GM19452 (cell line): Measurements from ENCODE around the gene ZNF578.
"Not testable (repeated sequence)": the region's sequence is repeated elsewhere in the genome, so short reads cannot be mapped to it uniquely, and the experiment has no call there.

Source experiments
- ATAC-seq: cut with Tn5 transposase; IDR thresholded peaks from one replicate; pipeline ENCODE4 v1.9.1; 2021; ENCODE audit not compliant: unreplicated experiment

Gene ZNF578

GRCh38 chr19:52453324-52454094 is at the start of gene ZNF578:
Gene ZNF578 (plus strand): TSS chr19:52453553. CDS start chr19:52501846, 48,293 bp downstream.
- no peak for ATAC-seq

GRCh38 chr19:52410276-52410675 is 43.1 kb upstream of the ZNF578 start:
- no peak for ATAC-seq

DNA sequence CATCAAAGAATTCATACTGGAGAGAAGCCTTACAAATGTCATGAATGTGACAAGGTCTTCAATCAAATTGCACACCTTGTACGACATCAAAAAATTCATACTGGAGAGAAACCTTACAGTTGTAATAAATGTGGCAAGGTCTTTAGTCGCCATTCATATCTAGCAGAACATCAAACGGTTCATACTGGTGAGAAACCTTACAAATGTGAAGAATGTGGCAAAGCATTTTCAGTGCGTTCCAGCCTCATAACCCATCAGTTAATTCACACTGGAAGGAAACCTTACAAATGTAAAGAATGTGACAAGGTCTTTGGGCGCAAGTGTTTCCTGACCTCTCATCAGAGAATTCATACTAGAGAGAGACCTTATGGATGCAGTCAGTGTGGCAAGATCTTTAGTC is 37.6 kb upstream of the ZNF578 start:
- ATAC-seq: no peak

- ATAC-seq: no peak
Measured at GRCh38 chr19:52428937-52429336, 24.4 kb upstream of the ZNF578 start, which contains the start of gene ZNF534. Gene ZNF534 (plus strand): TSS chr19:52429148. CDS start chr19:52431475, 2,327 bp downstream.

DNA sequence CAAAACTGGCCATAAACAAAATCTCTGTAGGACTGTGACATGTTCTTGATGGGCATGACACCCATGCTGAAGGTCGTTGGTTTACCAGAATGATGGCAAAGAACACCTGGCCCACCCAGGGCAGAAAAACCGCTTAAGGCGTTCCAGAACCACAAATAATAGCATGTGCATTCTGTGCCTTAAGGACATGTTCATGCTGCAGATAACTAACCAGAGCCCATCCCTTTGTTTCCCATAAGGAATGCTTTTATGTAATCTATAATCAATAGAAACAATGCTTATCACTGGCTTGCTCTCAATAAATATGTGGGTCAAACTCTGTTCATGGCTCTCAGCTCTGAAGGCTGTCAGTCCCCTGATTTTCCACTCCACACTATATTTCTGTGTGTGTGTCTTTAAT is 11.2 kb upstream of the ZNF578 start:
- ATAC-seq: no peak

DNA sequence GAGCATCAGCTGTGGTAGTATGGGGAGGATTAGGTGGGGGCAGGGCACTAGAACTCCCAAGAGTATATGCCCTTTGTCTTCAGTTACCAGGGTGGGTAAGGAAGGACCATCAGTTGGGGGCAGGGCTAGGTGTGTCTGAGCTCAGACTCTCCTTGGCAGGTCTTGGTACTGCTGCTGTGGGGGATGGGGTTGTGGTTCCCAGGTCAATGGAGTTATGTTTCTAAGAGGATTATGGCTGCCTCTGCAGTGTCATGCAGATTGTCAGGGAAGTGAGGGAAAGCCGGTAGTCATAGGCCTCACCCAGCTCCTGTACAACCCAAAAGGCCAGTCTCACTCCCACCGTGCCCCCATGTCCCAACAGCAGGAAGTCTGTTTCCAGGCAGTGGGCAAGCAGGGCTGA is 8.8 kb upstream of the ZNF578 start:
- no peak for ATAC-seq

- no peak for ATAC-seq
Measured at GRCh38 chr19:52451241-52451640, 2.1 kb upstream of the ZNF578 start.

GRCh38 chr19:52464798-52465470 is 11.6 kb downstream of the ZNF578 start:
- ATAC-seq: no peak

GRCh38 chr19:52473655-52474350 is 20.4 kb downstream of the ZNF578 start:
- ATAC-seq: no peak

- ATAC-seq: no peak
Measured at GRCh38 chr19:52474351-52475127, 21.2 kb downstream of the ZNF578 start.

DNA sequence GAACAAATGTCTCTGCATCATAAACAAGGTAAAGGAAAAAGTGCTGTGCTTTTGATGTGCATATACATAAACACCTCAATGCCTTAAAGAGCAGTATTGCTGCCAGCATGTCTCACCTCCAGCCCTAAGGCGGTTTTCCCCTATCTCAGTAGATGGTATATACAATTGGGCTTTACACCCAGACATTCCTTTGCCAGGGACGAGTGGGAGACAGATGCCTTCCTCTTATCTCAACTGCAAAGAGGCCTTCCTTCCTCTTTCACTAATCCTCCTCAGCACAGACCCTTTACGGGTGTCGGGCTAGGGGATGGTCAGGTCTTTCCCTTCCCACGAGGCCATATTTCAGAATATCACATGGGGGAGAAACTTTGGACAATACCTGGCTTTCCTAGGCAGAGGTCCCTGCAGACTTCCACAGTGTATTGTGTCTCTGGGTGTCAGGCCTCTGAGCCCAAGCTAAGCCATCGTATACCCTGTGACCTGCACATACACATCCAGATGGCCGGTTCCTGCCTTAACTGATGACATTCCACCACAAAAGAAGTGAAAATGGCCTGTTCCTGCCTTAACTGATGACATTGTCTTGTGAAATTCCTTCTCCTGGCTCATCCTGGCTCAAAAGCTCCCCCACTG is 30.9 kb downstream of the ZNF578 start:
- ATAC-seq: not testable (repeated sequence)

- not testable (repeated sequence) for ATAC-seq
Measured at GRCh38 chr19:52485064-52485463, 31.7 kb downstream of the ZNF578 start.

DNA sequence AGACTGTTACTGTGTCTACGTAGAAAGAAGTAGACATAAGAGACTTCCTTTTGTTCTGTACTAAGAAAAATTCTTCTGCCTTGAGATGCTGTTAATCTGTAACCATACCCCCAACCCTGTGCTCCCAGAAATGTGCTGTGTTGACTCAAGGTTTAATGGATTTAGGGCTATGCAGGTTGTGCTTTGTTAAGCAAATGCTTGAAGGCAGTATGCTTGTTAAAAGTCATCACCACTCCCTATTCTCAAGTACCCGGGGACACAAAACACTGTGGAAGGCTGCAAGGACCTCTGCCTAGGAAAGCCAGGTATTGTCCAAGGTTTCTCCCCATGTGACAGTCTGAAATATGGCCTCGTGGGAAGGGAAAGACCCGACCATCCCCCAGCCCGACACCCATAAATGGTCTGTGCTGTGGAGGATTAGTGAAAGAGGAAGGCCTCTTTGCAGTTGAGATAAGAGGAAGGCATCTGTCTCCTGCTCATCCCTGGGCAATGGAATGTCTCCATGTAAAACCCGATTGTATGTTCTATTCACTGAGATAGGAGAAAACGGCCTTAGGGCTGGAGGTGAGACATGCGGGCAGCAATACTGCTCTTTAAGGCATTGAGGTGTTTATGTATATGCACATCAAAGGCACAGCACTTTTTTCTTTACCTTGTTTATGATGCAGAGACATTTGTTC is 32.3 kb downstream of the ZNF578 start:
- ATAC-seq: not testable (repeated sequence)

DNA sequence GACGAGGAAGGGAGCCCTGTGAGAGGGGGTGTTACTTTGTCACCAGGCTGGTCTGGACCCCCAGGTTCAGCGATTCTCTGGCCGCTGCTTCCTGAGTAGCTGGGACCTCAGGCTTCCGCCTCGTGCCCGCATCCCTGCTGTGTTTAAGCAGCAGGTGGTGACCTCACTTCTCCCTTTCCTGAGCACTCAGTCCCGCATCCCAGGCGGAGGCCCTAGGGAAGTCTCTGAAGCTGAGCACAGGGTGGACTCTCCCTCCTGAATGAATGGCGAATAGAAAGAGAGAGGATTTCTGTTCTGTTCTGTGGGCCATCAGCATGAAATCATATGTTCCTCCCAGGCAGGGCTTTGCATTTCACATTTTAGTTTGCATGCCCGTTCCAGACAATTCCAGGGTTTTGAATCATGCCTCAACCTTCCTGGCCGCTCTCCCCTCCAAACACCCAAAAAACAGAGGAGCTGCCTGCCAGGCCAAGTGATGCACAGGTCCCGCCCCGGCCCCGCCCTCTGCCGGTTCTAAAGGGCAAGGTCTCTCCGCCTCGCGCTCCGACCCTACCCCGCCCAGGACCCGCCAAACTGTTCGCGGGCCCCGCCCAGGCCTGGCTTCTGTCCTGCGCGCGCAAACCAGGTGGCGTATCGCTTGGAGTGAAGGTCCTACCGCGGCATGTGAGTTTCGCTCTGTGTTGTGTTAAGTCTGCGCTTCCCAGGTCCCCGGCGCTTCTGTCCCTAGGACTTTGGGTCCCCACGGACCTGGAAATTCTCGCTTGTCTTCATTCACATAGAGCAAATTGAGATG is 39.0 kb downstream of the ZNF578 start:
- ATAC-seq: no peak

GRCh38 chr19:52492994-52493470 is 39.7 kb downstream of the ZNF578 start:
- ATAC-seq: no peak

GRCh38 chr19:52494518-52494917 is 41.2 kb downstream of the ZNF578 start:
- ATAC-seq: no peak

GRCh38 chr19:52498571-52498970 is 45.2 kb downstream of the ZNF578 start:
- no peak for ATAC-seq

GRCh38 chr19:52500474-52500873 is 47.1 kb downstream of the ZNF578 start:
- not testable (repeated sequence) for ATAC-seq

- not testable (repeated sequence) for ATAC-seq
Measured at GRCh38 chr19:52500991-52501390, 47.6 kb downstream of the ZNF578 start.
